Measurements from ENCODE around the gene SYT7.

DNA sequence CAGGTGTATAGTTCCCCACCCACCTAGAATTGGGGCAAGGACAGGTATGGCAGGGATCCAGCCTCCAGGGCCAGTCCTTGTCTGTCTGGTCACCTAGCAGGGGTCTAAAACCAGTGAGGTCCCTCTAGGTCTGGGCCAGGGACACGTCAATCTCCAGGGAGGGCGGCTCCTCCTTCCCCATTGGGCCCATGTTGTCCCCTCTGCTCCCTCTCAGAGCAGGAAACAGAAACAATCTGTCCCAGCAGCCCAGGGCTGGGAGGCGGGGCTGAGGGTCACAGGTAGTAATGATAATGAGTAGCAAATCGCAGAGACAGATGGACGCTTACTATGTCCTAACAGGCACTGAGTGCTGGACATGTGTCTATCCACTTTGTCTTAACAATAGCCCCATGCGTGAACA lies 22.8 kb upstream of the SYT7 start:
- TF ChIP-seq ZNF302 (tag by site-specific recombination; IDR thresholded peaks at IDR 0.05; ENCODE audit: low read depth) (no peak), REST (tag by site-specific recombination; IDR thresholded peaks at IDR 0.05) (no peak), YY1 (tag by site-specific recombination; IDR thresholded peaks at IDR 0.05) (no peak), ZBTB11 (tag by site-specific recombination; conservative IDR thresholded peaks at IDR 0.05; ENCODE audit: low read depth) (no peak)
